Lower leg skin (tissue), 4 donors: ENCODE measurements around the gene SLC44A2. TPM values are rescaled to one million over a fixed set of nuclear protein-coding genes. Genes with fewer than 3 reads are reported as not detected.

Experiments used
- DNase-seq, 2 donors: peaks; one replicate each; pipeline ENCODE4 v3.0.0-alpha.2; 2019; ENCODE audit warnings: low spot score in 2 of 2
- H3K4me3 ChIP-seq: fragments of 200-600 bp; sonication (generic); 2 replicates; pipeline ENCODE4 v1.5.1; 2017; ENCODE audit warnings: mild to moderate bottlenecking, low read depth; ENCODE audit not compliant: poor library complexity, severe bottlenecking
- POLR2A ChIP-seq, 2 donors: fragments of 450-650 bp; IDR thresholded peaks; one replicate each; pipeline ENCODE4 v1.6.1; 2016 to 2017; ENCODE audit warnings: antibody characterized with exemption in 2 of 2, mild to moderate bottlenecking in 1 of 2, moderate library complexity in 1 of 2
- WGBS, 2 donors: methylation state at CpG; one replicate each; pipeline ENCODE4 v1.1.5; 2018; 5-methylcytosine and 5-hydroxymethylcytosine counted together
- intact Hi-C: fragments of 100-400 bp; cut with DNase I; formaldehyde crosslinking; loops from one replicate; pipeline ENCODE4 v1.15.0; 2023; ENCODE audit warnings: low total_unique reads
- total RNA-seq, 4 donors: library from RNA; depleted of rRNA; stranded (reverse); fragments of >200 nt; gene quantifications; one replicate each; pipeline ENCODE4 v1.1.0, GENCODE V29; 2016
- TF ChIP-seq, protein P1 (sequence below), 3 donors: fragments of 450-650 bp; IDR thresholded peaks; one replicate each; pipeline ENCODE4 v1.5.1; 2016; ENCODE audit warnings: antibody characterized with exemption in 3 of 3, mild to moderate bottlenecking in 3 of 3, moderate library complexity in 2 of 3

Gene SLC44A2
- total RNA-seq, 4 donors from 2014 or later = 100 to 180 (median 129) TPM

DNA sequence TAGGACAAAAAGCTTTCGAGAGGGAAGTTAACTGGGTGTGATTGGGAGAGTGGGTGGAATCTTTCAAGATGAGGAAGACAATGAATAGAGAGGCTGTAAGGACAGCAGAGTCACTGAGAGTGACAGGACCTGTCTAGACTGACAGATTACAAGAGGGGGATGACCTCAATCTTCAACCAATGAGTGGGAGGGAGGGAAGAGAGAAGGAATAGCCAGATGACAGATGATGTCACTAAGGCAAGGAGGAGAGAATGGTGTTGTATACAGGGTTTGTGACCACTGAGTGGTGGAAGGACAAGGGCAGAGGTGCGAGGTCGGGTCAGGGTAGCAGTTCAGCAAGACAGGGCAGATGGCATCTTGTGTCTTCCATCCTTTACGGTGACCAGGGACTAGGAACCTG lies 23.0 kb downstream of the SLC44A2 start:
- no peak for DNase-seq
- 88 to 89% methylated on average over 4 of the region's 4 CpGs for WGBS, 2 donors
- intact Hi-C loops = loop anchor here (10.0 kb wide), 1 partner anchor 154 kb away; no protein-coding TSS in a partner anchor
- H3K4me3 ChIP-seq = no peak overlapping the region
- no peak for TF ChIP-seq POLR2A (IDR thresholded peaks at IDR 0.05)
- TF ChIP-seq, protein P1, sequence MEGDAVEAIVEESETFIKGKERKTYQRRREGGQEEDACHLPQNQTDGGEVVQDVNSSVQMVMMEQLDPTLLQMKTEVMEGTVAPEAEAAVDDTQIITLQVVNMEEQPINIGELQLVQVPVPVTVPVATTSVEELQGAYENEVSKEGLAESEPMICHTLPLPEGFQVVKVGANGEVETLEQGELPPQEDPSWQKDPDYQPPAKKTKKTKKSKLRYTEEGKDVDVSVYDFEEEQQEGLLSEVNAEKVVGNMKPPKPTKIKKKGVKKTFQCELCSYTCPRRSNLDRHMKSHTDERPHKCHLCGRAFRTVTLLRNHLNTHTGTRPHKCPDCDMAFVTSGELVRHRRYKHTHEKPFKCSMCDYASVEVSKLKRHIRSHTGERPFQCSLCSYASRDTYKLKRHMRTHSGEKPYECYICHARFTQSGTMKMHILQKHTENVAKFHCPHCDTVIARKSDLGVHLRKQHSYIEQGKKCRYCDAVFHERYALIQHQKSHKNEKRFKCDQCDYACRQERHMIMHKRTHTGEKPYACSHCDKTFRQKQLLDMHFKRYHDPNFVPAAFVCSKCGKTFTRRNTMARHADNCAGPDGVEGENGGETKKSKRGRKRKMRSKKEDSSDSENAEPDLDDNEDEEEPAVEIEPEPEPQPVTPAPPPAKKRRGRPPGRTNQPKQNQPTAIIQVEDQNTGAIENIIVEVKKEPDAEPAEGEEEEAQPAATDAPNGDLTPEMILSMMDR (IDR thresholded peaks at IDR 0.05) = no peak

DNA sequence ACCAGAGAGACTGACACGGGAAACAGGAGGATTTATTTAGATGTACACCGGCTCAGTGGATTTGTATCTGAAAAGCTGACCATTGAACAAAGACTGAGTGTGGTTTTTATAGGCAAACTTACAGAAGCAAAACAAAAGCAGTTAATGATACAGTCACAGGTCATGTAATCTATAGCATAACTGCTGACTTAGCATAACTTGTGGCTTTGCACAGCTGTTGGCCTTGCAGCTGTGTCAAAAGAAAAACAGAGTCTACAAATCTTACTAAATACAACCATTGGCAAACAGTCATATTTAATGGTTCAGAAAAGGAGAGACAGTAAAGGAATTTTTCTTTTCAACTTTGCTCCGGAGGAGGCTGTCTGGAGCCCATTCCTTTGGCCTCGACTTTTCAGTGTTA lies 26.5 kb downstream of the SLC44A2 start:
- WGBS, 2 donors = 74 to 78% methylated on average over 4 of the region's 4 CpGs
- no peak for DNase-seq
- no peak overlapping the region for H3K4me3 ChIP-seq
- TF ChIP-seq, protein P1 (IDR thresholded peaks at IDR 0.05) = no peak
- no peak for TF ChIP-seq POLR2A (IDR thresholded peaks at IDR 0.05)
- intact Hi-C loops = no loop called here

DNA sequence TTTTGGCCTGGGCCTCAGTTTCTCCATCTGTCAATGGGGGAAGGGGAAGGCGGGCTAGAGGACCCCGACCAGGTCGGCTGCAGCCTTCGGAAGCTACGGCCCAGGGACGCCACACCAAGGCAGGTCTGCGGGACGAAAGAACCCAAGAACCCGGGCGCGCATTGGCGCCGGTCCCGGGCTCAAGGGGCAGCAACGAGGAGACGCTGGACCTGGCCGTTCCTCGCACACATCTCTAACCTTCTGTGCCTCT lies 28.1 kb downstream of the SLC44A2 start:
- TF ChIP-seq POLR2A (IDR thresholded peaks at IDR 0.05) = no peak
- TF ChIP-seq, protein P1 (IDR thresholded peaks at IDR 0.05) = no peak
- DNase-seq = no peak
- intact Hi-C loops = no loop called here
- peak overlapping the region; percentile 91 for H3K4me3 ChIP-seq
- 0% methylated on average over 6 of the region's 18 CpGs; no CpG with 5 or more reads in 1 of the 2 donors for WGBS, 2 donors

DNA sequence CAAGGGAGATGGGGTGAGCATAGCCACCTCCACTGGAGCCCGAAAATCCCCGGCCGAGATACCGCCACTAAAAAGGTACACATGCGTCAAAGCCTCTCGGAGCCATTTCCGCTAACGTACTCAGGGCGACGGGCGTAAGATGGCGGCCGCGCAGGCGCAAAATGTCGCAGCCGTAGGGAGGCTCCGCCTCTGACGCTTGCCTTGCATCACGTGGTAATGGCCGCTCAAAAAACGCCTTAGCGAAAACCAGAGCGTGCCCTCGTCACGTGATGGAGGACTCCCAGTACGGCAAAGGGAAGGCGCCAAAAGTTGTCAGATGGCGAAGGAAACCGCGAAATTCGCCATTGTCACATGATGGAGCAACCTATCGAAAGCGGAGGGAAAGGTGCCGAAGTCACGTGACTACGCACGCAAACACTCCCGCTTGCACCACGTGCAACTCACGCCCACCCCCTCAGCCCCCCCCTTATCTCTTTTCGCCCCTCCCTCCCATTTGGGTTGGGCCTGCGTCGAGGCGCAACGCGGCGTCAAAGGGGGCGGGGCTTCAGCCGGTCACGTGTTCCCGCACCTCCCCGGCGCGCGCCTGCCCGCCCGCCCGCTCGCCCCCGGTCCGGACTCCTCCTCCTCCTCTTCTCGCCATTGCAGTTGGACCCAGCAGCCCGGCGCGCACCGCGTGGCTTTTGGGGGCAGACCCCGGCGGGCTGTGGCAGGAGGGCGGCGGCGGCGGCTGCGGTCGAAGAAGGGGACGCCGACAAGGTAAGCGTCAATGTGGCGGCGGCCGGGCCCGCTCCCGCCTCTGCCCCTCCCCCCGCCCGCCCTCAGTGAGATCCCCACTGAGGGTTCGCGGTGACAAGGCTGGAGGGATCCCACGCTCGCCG lies 28.6 kb downstream of the SLC44A2 start, which contains the start of gene ILF3:
Gene ILF3, plus strand, starts transcription at position 615 of the 878 bp plus-strand sequence. CDS start 16,260 bp downstream, outside the sequence.
- intact Hi-C loops = no loop called here
- peak within 1 kb of the TSS; percentile 91 for H3K4me3 ChIP-seq
- DNase-seq = peak; percentile 100
- WGBS, 2 donors = 0 to 1% methylated on average over 57 to 63 of the region's 91 CpGs
- TF ChIP-seq, protein P1 (IDR thresholded peaks at IDR 0.05) = no peak
- peak in 1 of 2 donors; percentile 97 for TF ChIP-seq POLR2A (IDR thresholded peaks at IDR 0.05)

DNA sequence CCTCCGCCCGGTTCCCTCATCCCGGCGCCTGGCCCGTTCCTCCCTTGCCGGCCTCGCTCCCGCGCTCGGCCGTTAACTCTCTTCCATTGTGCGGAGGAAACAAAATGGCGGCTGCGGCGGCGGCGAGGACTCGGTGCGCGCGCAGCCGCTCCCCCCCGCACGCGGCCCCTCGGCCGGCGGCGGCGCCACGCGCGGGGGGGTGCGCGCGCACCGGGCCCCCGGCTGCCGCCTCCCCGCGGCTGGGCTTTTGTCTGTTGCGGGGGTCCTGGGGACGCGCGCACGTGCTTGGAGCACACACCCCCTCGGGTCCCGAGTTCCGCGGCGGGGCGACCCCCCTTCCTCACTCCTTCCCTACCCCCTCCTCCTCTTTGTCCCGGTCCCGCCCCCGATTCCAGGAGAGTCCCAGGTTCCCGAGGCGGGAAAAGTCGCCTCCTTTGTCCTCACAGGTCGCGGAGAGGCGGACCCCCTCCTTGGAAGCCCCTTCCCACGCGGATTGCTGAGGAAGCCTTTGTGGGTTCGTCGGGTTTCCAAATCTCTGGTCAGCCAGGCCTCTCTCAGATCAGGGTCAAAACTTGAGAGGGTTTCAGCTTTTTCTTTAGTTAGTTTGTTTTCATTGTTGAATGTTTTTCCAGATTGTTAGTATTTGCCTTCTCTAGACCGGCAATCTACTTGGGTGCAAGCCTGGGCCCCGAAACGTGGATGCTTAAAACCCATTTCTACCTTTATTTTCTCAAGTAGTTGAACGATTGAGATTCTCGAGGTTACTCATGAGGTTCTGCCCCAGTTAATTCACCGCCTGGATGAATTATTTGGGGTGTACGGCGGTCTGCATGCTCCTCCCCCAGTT lies 29.5 kb downstream of the SLC44A2 start:
- TF ChIP-seq, protein P1 (IDR thresholded peaks at IDR 0.05) = no peak
- H3K4me3 ChIP-seq = peak overlapping the region; percentile 75
- peak; percentile 41 to 93 for DNase-seq
- intact Hi-C loops = no loop called here
- WGBS, 2 donors = 0 to 1% methylated on average over 49 to 70 of the region's 73 CpGs
